SIG-M5 (cell line): ENCODE data around the gene MGAT4A.
"Not testable (repeated sequence)": the region's sequence is repeated elsewhere in the genome, so short reads cannot be mapped to it uniquely, and the experiment has no call there.

Experiments
- DNase-seq: peaks from one replicate; lab custom pipeline; 2025; lab: John Stamatoyannopoulos, UW

Gene MGAT4A

GRCh38 chr2:98759827-98760625, 29.1 kb upstream of the MGAT4A start:
- DNase-seq: no peak

GRCh38 chr2:98759338-98759737, 28.4 kb upstream of the MGAT4A start:
- no peak for DNase-seq

- peak; percentile 84 for DNase-seq
Observed at GRCh38 chr2:98757904-98758421, 27.0 kb upstream of the MGAT4A start.

GRCh38 chr2:98753801-98754200, 22.9 kb upstream of the MGAT4A start:
- no peak for DNase-seq

GRCh38 chr2:98752711-98753110, 21.8 kb upstream of the MGAT4A start:
- not testable (repeated sequence) for DNase-seq

- no peak for DNase-seq
Observed at GRCh38 chr2:98751748-98752147, 20.8 kb upstream of the MGAT4A start.

- DNase-seq: no peak
Observed at GRCh38 chr2:98750593-98751282, 19.8 kb upstream of the MGAT4A start.

GRCh38 chr2:98749066-98749450, 18.1 kb upstream of the MGAT4A start:
- DNase-seq: peak; percentile 57

- no peak for DNase-seq
Observed at GRCh38 chr2:98748292-98749065, 17.5 kb upstream of the MGAT4A start.

- DNase-seq: no peak
Observed at GRCh38 chr2:98747888-98748287, 17.0 kb upstream of the MGAT4A start.

GRCh38 chr2:98746426-98746825, 15.5 kb upstream of the MGAT4A start:
- DNase-seq: no peak

- no peak for DNase-seq
Observed at GRCh38 chr2:98744595-98744994, 13.7 kb upstream of the MGAT4A start.

- no peak for DNase-seq
Observed at GRCh38 chr2:98743835-98744234, 12.9 kb upstream of the MGAT4A start.

- no peak for DNase-seq
Observed at GRCh38 chr2:98739020-98739419, 8.1 kb upstream of the MGAT4A start.

- DNase-seq: no peak
Observed at GRCh38 chr2:98738304-98738703, 7.4 kb upstream of the MGAT4A start.

- no peak for DNase-seq
Observed at GRCh38 chr2:98737848-98738247, 6.9 kb upstream of the MGAT4A start.

- no peak for DNase-seq
Observed at GRCh38 chr2:98736464-98736889, 5.5 kb upstream of the MGAT4A start.

- no peak for DNase-seq
Observed at GRCh38 chr2:98734823-98735260, 3.9 kb upstream of the MGAT4A start.

- no peak for DNase-seq
Observed at GRCh38 chr2:98734162-98734561, 3.2 kb upstream of the MGAT4A start.

GRCh38 chr2:98732430-98733051, 1.6 kb upstream of the MGAT4A start:
- no peak for DNase-seq

- DNase-seq: no peak
Observed at GRCh38 chr2:98731894-98732349, 990 bp upstream of the MGAT4A start.

GRCh38 chr2:98730707-98731040, 258 bp downstream of the MGAT4A start:
- DNase-seq: no peak
